MM.1S (cell line): Measurements from ENCODE around the gene EMP2.

Source experiments
- DNase-seq: peaks from one replicate; pipeline ENCODE4 v3.0.0-alpha.2; 2015
- H2AFZ ChIP-seq: fragments of 300-600 bp; sonication (generic); 2 replicates; pipeline ENCODE4 v1.6.0; 2016; ENCODE audit warnings: antibody characterized with exemption, low read length
- H3F3A ChIP-seq: fragments of 300-600 bp; sonication (generic); 2 replicates; pipeline ENCODE4 v1.6.1; 2016; ENCODE audit warnings: mild to moderate bottlenecking, antibody characterized with exemption, low read length, moderate library complexity, mixed read lengths; ENCODE audit not compliant: insufficient read depth
- H3K27ac ChIP-seq: fragments of 300-600 bp; sonication (generic); 2 replicates; pipeline ENCODE4 v1.5.1; 2016; ENCODE audit warnings: mild to moderate bottlenecking, low read length
- H3K27me3 ChIP-seq: fragments of 300-600 bp; sonication (generic); replicated peaks from 2 replicates; pipeline ENCODE4 v1.6.0; 2016; ENCODE audit warnings: low read length; ENCODE audit not compliant: insufficient read depth
- H3K36me3 ChIP-seq: fragments of 300-600 bp; sonication (generic); replicated peaks from 2 replicates; pipeline ENCODE4 v1.6.1; 2016; ENCODE audit warnings: mild to moderate bottlenecking, low read length, mixed read lengths; ENCODE audit not compliant: insufficient read depth
- H3K4me1 ChIP-seq: fragments of 300-600 bp; sonication (generic); 2 replicates; pipeline ENCODE4 v1.6.1; 2016; ENCODE audit warnings: low read length, mixed read lengths
- H3K4me2 ChIP-seq: fragments of 300-600 bp; sonication (generic); 2 replicates; pipeline ENCODE4 v1.6.0; 2016; ENCODE audit warnings: low read depth, low read length
- H3K4me3 ChIP-seq: fragments of 300-600 bp; sonication (generic); 2 replicates; pipeline ENCODE4 v1.5.1; 2016; ENCODE audit warnings: low read length, mixed read lengths
- H3K79me2 ChIP-seq: fragments of 300-600 bp; sonication (generic); 2 replicates; pipeline ENCODE4 v1.6.1; 2016; ENCODE audit warnings: mixed run types, low read length, mixed read lengths
- H3K9ac ChIP-seq: fragments of 300-600 bp; sonication (generic); 2 replicates; pipeline ENCODE4 v1.6.1; 2016; ENCODE audit warnings: low read length, mixed read lengths
- H3K9me2 ChIP-seq: fragments of 300-600 bp; sonication (generic); replicated peaks from 2 replicates; pipeline ENCODE4 v1.6.1; 2016; ENCODE audit warnings: mild to moderate bottlenecking, low read length, mixed read lengths; ENCODE audit not compliant: insufficient read depth
- H3K9me3 ChIP-seq: fragments of 300-600 bp; sonication (generic); replicated peaks from 2 replicates; pipeline ENCODE4 v1.6.1; 2016; ENCODE audit warnings: mild to moderate bottlenecking, low read length, mixed read lengths; ENCODE audit not compliant: insufficient read depth
- H4K20me1 ChIP-seq: fragments of 300-600 bp; sonication (generic); 2 replicates; pipeline ENCODE4 v1.6.1; 2016; ENCODE audit warnings: mild to moderate bottlenecking, low read length, moderate library complexity, mixed read lengths; ENCODE audit not compliant: insufficient read depth
- CTCF ChIP-seq: fragments of 300-600 bp; sonication (generic); IDR thresholded peaks from 2 replicates; pipeline ENCODE4 v1.5.1; 2016; ENCODE audit warnings: antibody characterized with exemption, low read length, mixed read lengths
- EZH2 ChIP-seq: fragments of 300-600 bp; sonication (generic); optimal IDR thresholded peaks from 2 replicates; pipeline ENCODE3; 2017; ENCODE audit warnings: low read depth, mild to moderate bottlenecking, antibody characterized with exemption, low read length, mixed read lengths
- EZH2phosphoT487 ChIP-seq: fragments of 300-600 bp; sonication (generic); IDR thresholded peaks from 2 replicates; pipeline ENCODE4 v1.6.1; 2018; ENCODE audit warnings: antibody characterized with exemption, low read length

EMP2 gene

GRCh38 chr16:10620120-10620519 lies 39.7 kb upstream of the EMP2 start:
- H3K4me2 ChIP-seq: no peak overlapping the region
- no peak overlapping the region for H3K9ac ChIP-seq
- H3K9me2 ChIP-seq: no peaks in the 10 kb centered on the region
- H3K27ac ChIP-seq: no peak overlapping the region
- no peak for DNase-seq
- no peaks in the 10 kb centered on the region for H3F3A ChIP-seq
- H3K27me3 ChIP-seq: no peaks in the 10 kb centered on the region
- no peaks in the 10 kb centered on the region for H3K36me3 ChIP-seq
- no peaks in the 10 kb centered on the region for H4K20me1 ChIP-seq
- no peaks in the 10 kb centered on the region for H3K4me1 ChIP-seq
- H3K9me3 ChIP-seq: no peaks in the 10 kb centered on the region
- H3K4me3 ChIP-seq: no peak overlapping the region
- TF ChIP-seq EZH2 (no peak), EZH2phosphoT487 (no peak), CTCF (no peak)
- no peaks in the 10 kb centered on the region for H3K79me2 ChIP-seq
- H2AFZ ChIP-seq: no peak overlapping the region

GRCh38 chr16:10619271-10619849 lies 39.0 kb upstream of the EMP2 start:
- no peak for DNase-seq
- Histone ChIP-seq H3K4me1 (no peaks in the 10 kb centered on the region), H3K79me2 (no peaks in the 10 kb centered on the region), H3K9ac (no peak overlapping the region), H3K4me2 (no peak overlapping the region), H3K9me3 (no peaks in the 10 kb centered on the region), H3K4me3 (no peak overlapping the region), H3K27ac (no peak overlapping the region), H4K20me1 (no peaks in the 10 kb centered on the region), H3K36me3 (no peaks in the 10 kb centered on the region), H3K9me2 (no peaks in the 10 kb centered on the region), H3K27me3 (no peaks in the 10 kb centered on the region), H2AFZ (no peak overlapping the region), H3F3A (no peaks in the 10 kb centered on the region)
- TF ChIP-seq EZH2phosphoT487: no peak

- H3K4me2 ChIP-seq: no peak overlapping the region
Observed at GRCh38 chr16:10618710-10619209, 38.4 kb upstream of the EMP2 start.

More at GRCh38 chr16:10618710-10619209, 38.4 kb upstream of the EMP2 start:
- Histone ChIP-seq H3F3A (no peaks in the 10 kb centered on the region), H3K9ac (no peak overlapping the region), H3K27ac (no peak overlapping the region), H3K9me2 (no peaks in the 10 kb centered on the region), H3K27me3 (no peaks in the 10 kb centered on the region), H3K4me1 (no peaks in the 10 kb centered on the region), H3K79me2 (no peaks in the 10 kb centered on the region), H3K4me3 (no peak overlapping the region), H3K36me3 (no peaks in the 10 kb centered on the region), H4K20me1 (no peaks in the 10 kb centered on the region), H2AFZ (no peak overlapping the region), H3K9me3 (no peaks in the 10 kb centered on the region)
- no peak for TF ChIP-seq CTCF
- TF ChIP-seq EZH2: no peak
- TF ChIP-seq EZH2phosphoT487: no peak
- DNase-seq: no peak
